K562 (cell line): ENCODE measurements around the gene PAEP. TPM values are rescaled to one million over a fixed set of nuclear protein-coding genes. Genes with fewer than 3 reads are reported as not detected.

ENCODE experiments used
- BRF1 ChIP-seq: IDR thresholded peaks from 3 replicates; pipeline ENCODE4 v1.6.1; 2011; ENCODE audit warnings: borderline replicate concordance, mild to moderate bottlenecking; ENCODE audit not compliant: insufficient read length; ENCODE audit errors: extremely low read depth
- HCFC1 ChIP-seq: IDR thresholded peaks from 2 replicates; pipeline ENCODE4 v1.6.1; 2012; ENCODE audit warnings: low read depth, low read length, improper control_type of control experiment
- LEF1 ChIP-seq: fragments of 450-650 bp; IDR thresholded peaks from 2 replicates; pipeline ENCODE4 v1.6.1; 2016; ENCODE audit warnings: mild to moderate bottlenecking
- TBL1XR1 ChIP-seq, 2 experiments: IDR thresholded peaks; 2 replicates each; pipeline ENCODE4 v1.6.1; 2012; ENCODE audit warnings: improper control_type of control experiment in 2 of 2, low read length in 2 of 2, mild to moderate bottlenecking in 1 of 2
- ZC3H11A ChIP-seq: IDR thresholded peaks from 2 replicates; pipeline ENCODE4 v1.6.1; 2012; ENCODE audit warnings: low read depth, low read length, improper control_type of control experiment
- polyA plus RNA-seq, 8 experiments: library from polyadenylated mRNA; depleted of rRNA in 4 of 8; stranded (reverse) in 5 of 8; unstranded in 3 of 8; fragments of >200 nt; fragmentation: Nextera tagmentation in 2 of 8; fragmentation: Illumina TruSeq in 1 of 8; extraction: Ambion mirVana in 2 of 8; extraction: Trizol in 1 of 8; gene quantifications; 2 replicates each; pipeline versions ENCODE4 v1.2.1 to v1.2.3, GENCODE V29; 2011 to 2014; ENCODE audit warnings: inconsistent platforms in 1 of 8, missing spikeins in 1 of 8
- total RNA-seq, 7 experiments: library from RNA; depleted of rRNA in 6 of 7; stranded (reverse); fragments of >200 nt in 6 of 7; fragmentation: Illumina TruSeq in 2 of 7; extraction: Trizol in 2 of 7; gene quantifications; 2 replicates each; pipeline versions ENCODE4 v1.2.1 to v1.2.3, GENCODE V29; 2011 to 2021; ENCODE audit warnings: low replicate concordance in 1 of 7
- TF ChIP-seq, protein P1 (sequence below): fragments of 200-800 bp; sonication (Bioruptor generic); IDR thresholded peaks from 2 replicates; pipeline ENCODE4 v1.6.1; 2016; ENCODE audit warnings: missing genetic modification characterization, missing compliant biosample characterization
- TF ChIP-seq, protein P2 (sequence below): sonication (generic); formaldehyde crosslinking; IDR thresholded peaks from 2 replicates; pipeline ENCODE4 v1.8.0; 2022; ENCODE audit warnings: mild to moderate bottlenecking, low read depth, missing genetic modification reagents
- TF ChIP-seq, protein P3 (sequence below): IDR thresholded peaks from 2 replicates; pipeline ENCODE4 v1.6.1; 2011; ENCODE audit not compliant: insufficient read length; ENCODE audit errors: extremely low read depth
- TF ChIP-seq, protein P4 (sequence below): fragments of 450-650 bp; formaldehyde crosslinking; IDR thresholded peaks from 2 replicates; pipeline ENCODE4 v1.4.0; 2020; ENCODE audit warnings: mild to moderate bottlenecking, mixed read lengths
- TF ChIP-seq, protein P5 (sequence below): fragments of 200-400 bp; formaldehyde crosslinking; IDR thresholded peaks from 2 replicates; pipeline ENCODE4 v1.6.1; 2017; ENCODE audit warnings: mild to moderate bottlenecking, low read depth, low read length, moderate library complexity

Gene PAEP
- total and polyA plus RNA-seq, 9 of the 15 experiments (the other 6 are each of a cell fraction or from before 2014, with no cell fraction given): 0.22 to 4.5 (median 0.58) TPM

DNA sequence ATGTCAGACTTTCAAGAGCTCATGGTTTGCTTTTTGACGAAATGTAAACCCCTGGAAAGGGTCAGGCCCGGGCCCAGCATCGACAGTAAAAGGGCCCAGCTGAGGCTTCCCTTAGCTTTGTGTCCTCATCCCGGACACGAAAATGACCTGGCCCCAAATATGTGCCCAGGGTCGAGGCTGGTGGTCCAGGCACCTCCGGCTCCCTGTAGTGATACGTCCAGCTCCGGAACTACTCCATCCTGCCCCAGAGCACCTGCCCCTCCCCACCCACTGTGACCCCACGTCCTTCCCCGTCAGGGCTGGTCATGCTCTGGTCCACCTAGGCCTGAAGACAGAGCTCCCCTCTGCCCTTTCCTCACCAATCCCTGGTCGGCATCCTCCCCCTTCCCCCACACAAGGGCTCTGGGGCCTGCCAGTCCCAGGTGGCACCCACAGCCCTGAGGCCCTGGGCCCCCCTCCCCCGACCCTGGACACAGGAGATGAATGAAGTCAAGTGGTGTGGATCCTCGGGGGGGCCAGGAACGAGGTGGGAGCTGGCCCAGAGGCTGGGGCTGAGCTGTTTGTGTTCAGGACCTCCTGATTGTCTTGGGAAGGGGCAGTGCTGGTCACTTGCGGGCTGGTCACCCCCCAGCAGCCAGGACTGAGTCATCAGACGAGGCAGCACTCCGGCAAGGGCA, 9.4 kb upstream of the PAEP start (continued):
- TF ChIP-seq, protein P1, sequence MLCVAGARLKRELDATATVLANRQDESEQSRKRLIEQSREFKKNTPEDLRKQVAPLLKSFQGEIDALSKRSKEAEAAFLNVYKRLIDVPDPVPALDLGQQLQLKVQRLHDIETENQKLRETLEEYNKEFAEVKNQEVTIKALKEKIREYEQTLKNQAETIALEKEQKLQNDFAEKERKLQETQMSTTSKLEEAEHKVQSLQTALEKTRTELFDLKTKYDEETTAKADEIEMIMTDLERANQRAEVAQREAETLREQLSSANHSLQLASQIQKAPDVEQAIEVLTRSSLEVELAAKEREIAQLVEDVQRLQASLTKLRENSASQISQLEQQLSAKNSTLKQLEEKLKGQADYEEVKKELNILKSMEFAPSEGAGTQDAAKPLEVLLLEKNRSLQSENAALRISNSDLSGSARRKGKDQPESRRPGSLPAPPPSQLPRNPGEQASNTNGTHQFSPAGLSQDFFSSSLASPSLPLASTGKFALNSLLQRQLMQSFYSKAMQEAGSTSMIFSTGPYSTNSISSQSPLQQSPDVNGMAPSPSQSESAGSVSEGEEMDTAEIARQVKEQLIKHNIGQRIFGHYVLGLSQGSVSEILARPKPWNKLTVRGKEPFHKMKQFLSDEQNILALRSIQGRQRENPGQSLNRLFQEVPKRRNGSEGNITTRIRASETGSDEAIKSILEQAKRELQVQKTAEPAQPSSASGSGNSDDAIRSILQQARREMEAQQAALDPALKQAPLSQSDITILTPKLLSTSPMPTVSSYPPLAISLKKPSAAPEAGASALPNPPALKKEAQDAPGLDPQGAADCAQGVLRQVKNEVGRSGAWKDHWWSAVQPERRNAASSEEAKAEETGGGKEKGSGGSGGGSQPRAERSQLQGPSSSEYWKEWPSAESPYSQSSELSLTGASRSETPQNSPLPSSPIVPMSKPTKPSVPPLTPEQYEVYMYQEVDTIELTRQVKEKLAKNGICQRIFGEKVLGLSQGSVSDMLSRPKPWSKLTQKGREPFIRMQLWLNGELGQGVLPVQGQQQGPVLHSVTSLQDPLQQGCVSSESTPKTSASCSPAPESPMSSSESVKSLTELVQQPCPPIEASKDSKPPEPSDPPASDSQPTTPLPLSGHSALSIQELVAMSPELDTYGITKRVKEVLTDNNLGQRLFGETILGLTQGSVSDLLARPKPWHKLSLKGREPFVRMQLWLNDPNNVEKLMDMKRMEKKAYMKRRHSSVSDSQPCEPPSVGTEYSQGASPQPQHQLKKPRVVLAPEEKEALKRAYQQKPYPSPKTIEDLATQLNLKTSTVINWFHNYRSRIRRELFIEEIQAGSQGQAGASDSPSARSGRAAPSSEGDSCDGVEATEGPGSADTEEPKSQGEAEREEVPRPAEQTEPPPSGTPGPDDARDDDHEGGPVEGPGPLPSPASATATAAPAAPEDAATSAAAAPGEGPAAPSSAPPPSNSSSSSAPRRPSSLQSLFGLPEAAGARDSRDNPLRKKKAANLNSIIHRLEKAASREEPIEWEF (CRISPR knock-in tag): no peak
- no peak for TF ChIP-seq TBL1XR1 (IDR thresholded peaks at IDR 0.05; ENCODE audit: low read length in 2 of 2)
- TF ChIP-seq ZC3H11A: no peak
- no peak for TF ChIP-seq BRF1
- TF ChIP-seq LEF1: no peak
- TF ChIP-seq, protein P2, sequence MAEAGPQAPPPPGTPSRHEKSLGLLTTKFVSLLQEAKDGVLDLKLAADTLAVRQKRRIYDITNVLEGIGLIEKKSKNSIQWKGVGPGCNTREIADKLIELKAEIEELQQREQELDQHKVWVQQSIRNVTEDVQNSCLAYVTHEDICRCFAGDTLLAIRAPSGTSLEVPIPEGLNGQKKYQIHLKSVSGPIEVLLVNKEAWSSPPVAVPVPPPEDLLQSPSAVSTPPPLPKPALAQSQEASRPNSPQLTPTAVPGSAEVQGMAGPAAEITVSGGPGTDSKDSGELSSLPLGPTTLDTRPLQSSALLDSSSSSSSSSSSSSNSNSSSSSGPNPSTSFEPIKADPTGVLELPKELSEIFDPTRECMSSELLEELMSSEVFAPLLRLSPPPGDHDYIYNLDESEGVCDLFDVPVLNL (CRISPR knock-in tag): no peak
- TF ChIP-seq, protein P3, sequence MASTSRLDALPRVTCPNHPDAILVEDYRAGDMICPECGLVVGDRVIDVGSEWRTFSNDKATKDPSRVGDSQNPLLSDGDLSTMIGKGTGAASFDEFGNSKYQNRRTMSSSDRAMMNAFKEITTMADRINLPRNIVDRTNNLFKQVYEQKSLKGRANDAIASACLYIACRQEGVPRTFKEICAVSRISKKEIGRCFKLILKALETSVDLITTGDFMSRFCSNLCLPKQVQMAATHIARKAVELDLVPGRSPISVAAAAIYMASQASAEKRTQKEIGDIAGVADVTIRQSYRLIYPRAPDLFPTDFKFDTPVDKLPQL: no peak
- TF ChIP-seq, protein P4, sequence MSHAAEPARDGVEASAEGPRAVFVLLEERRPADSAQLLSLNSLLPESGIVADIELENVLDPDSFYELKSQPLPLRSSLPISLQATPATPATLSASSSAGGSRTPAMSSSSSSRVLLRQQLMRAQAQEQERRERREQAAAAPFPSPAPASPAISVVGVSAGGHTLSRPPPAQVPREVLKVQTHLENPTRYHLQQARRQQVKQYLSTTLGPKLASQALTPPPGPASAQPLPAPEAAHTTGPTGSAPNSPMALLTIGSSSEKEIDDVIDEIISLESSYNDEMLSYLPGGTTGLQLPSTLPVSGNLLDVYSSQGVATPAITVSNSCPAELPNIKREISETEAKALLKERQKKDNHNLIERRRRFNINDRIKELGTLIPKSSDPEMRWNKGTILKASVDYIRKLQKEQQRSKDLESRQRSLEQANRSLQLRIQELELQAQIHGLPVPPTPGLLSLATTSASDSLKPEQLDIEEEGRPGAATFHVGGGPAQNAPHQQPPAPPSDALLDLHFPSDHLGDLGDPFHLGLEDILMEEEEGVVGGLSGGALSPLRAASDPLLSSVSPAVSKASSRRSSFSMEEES (CRISPR knock-in tag): no peak
- TF ChIP-seq, protein P5, sequence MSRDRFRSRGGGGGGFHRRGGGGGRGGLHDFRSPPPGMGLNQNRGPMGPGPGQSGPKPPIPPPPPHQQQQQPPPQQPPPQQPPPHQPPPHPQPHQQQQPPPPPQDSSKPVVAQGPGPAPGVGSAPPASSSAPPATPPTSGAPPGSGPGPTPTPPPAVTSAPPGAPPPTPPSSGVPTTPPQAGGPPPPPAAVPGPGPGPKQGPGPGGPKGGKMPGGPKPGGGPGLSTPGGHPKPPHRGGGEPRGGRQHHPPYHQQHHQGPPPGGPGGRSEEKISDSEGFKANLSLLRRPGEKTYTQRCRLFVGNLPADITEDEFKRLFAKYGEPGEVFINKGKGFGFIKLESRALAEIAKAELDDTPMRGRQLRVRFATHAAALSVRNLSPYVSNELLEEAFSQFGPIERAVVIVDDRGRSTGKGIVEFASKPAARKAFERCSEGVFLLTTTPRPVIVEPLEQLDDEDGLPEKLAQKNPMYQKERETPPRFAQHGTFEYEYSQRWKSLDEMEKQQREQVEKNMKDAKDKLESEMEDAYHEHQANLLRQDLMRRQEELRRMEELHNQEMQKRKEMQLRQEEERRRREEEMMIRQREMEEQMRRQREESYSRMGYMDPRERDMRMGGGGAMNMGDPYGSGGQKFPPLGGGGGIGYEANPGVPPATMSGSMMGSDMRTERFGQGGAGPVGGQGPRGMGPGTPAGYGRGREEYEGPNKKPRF: no peak
- no peak for TF ChIP-seq HCFC1
